IMR-90 (cell line): Measurements from ENCODE around the gene ADAM33. TPM values are rescaled to one million over a fixed set of nuclear protein-coding genes. Genes with fewer than 3 reads are reported as not detected.

ENCODE experiments used
- ATAC-seq: fragments of 200-7000 bp; cut with Tn5 transposase; 2 replicates; pipeline ENCODE4 v1.9.1; 2020; ENCODE audit warnings: low read depth, mild to moderate bottlenecking, moderate library complexity
- BruUV-seq: library from RNA; stranded (reverse); fragments of 400-500 nt; replicated peaks from 2 replicates; lab custom pipeline; 2021; lab: Mats Ljungman, UMichigan
- CTCF ChIA-PET: fragments of 300-600 bp; formaldehyde crosslinking; extraction: SDS; loops from one replicate; lab custom pipeline; 2021; ENCODE audit warnings: antibody characterized with exemption; lab: Yijun Ruan, JAX
- POLR2A ChIA-PET: fragments of 300-600 bp; sonication (Branson Sonifier 250); formaldehyde crosslinking; loops from one replicate; lab custom pipeline; 2022; ENCODE audit warnings: antibody characterized with exemption; ENCODE audit not compliant: unreplicated experiment; lab: Charles Lee
- DNase-seq: peaks from one replicate; pipeline ENCODE4 v3.0.0; 2013
- H2AFZ ChIP-seq: replicated peaks from 2 replicates; pipeline ENCODE3; 2013; ENCODE audit warnings: low read length, mild to moderate bottlenecking; ENCODE audit not compliant: poor library complexity
- H2AK5ac ChIP-seq: 2 replicates; pipeline ENCODE4 v1.6.1; 2013; ENCODE audit warnings: low read depth, low read length, inconsistent platforms
- H2AK9ac ChIP-seq: replicated peaks from 2 replicates; pipeline ENCODE3; 2013; ENCODE audit warnings: mild to moderate bottlenecking, low read depth, low read length, moderate library complexity; ENCODE audit not compliant: poor library complexity
- H2BK120ac ChIP-seq: 2 replicates; pipeline ENCODE4 v1.6.1; 2013; ENCODE audit warnings: low read depth, low read length, inconsistent platforms
- H2BK15ac ChIP-seq: 3 replicates; pipeline ENCODE4 v1.6.1; 2013; ENCODE audit warnings: low read depth, low read length, inconsistent platforms
- H2BK20ac ChIP-seq: 2 replicates; pipeline ENCODE4 v1.6.1; 2013; ENCODE audit warnings: low read depth, mild to moderate bottlenecking, inconsistent platforms, low read length, moderate library complexity
- H2BK5ac ChIP-seq: 2 replicates; pipeline ENCODE4 v1.6.1; 2013; ENCODE audit warnings: mild to moderate bottlenecking, low read depth, low read length, inconsistent platforms; ENCODE audit not compliant: poor library complexity, severe bottlenecking
- H3K14ac ChIP-seq: replicated peaks from 2 replicates; pipeline ENCODE4 v1.6.1; 2013; ENCODE audit warnings: low read depth, low read length, inconsistent platforms
- H3K18ac ChIP-seq: 2 replicates; pipeline ENCODE4 v1.6.1; 2013; ENCODE audit warnings: low read depth, low read length, control low read depth
- H3K23ac ChIP-seq: 2 replicates; pipeline ENCODE4 v1.6.1; 2013; ENCODE audit warnings: low read depth, low read length, inconsistent platforms
- H3K27ac ChIP-seq: 2 replicates; pipeline ENCODE4 v1.5.1; 2013; ENCODE audit warnings: mild to moderate bottlenecking, control low read depth, low read length; ENCODE audit not compliant: insufficient read depth
- H3K27me3 ChIP-seq: 2 replicates; pipeline ENCODE4 v1.6.1; 2013; ENCODE audit warnings: low read length; ENCODE audit not compliant: control insufficient read depth, insufficient read depth
- H3K36me3 ChIP-seq: 2 replicates; pipeline ENCODE4 v1.6.1; 2013; ENCODE audit warnings: low read length, mixed read lengths; ENCODE audit not compliant: control insufficient read depth, insufficient read depth
- H3K4ac ChIP-seq: 2 replicates; pipeline ENCODE4 v1.6.1; 2013; ENCODE audit warnings: low read depth, low read length, inconsistent platforms
- H3K4me1 ChIP-seq: 2 replicates; pipeline ENCODE4 v1.6.1; 2013; ENCODE audit warnings: low read length, mixed read lengths; ENCODE audit not compliant: control insufficient read depth, insufficient read depth
- H3K4me2 ChIP-seq: 2 replicates; pipeline ENCODE4 v1.6.1; 2013; ENCODE audit warnings: low read depth, mild to moderate bottlenecking, control low read depth, low read length, moderate library complexity
- H3K4me3 ChIP-seq: 2 replicates; pipeline ENCODE4 v1.5.1; 2013; ENCODE audit warnings: low read depth, mild to moderate bottlenecking, control low read depth, low read length, moderate library complexity; ENCODE audit not compliant: insufficient read depth
- H3K56ac ChIP-seq: 2 replicates; pipeline ENCODE4 v1.6.1; 2013; ENCODE audit warnings: low read length, inconsistent platforms; ENCODE audit not compliant: insufficient read depth; ENCODE audit errors: extremely low read depth
- H3K79me1 ChIP-seq, 2 experiments: 2 replicates each; pipeline ENCODE4 v1.6.1; 2013; ENCODE audit warnings: low read length in 2 of 2, inconsistent platforms in 1 of 2, low read depth in 1 of 2
- H3K9ac ChIP-seq: 2 replicates; pipeline ENCODE4 v1.6.1; 2013; ENCODE audit warnings: low read depth, low read length, control low read depth
- H3K9me1 ChIP-seq: 2 replicates; pipeline ENCODE4 v1.6.1; 2013; ENCODE audit warnings: low read length, inconsistent platforms; ENCODE audit not compliant: insufficient read depth
- H3K9me3 ChIP-seq: 2 replicates; pipeline ENCODE4 v1.6.1; 2013; ENCODE audit warnings: low read length; ENCODE audit not compliant: control insufficient read depth, insufficient read depth
- H4K20me1 ChIP-seq: 2 replicates; pipeline ENCODE4 v1.6.1; 2013; ENCODE audit warnings: low read length, inconsistent platforms; ENCODE audit not compliant: insufficient read depth
- H4K5ac ChIP-seq: 2 replicates; pipeline ENCODE4 v1.6.1; 2013; ENCODE audit warnings: mild to moderate bottlenecking, low read depth, low read length, control low read depth
- H4K8ac ChIP-seq, 2 experiments: 2 replicates each; pipeline ENCODE4 v1.6.1; 2013; ENCODE audit warnings: low read depth in 2 of 2, low read length in 2 of 2, control low read depth in 1 of 2, inconsistent platforms in 1 of 2
- H4K91ac ChIP-seq: 2 replicates; pipeline ENCODE4 v1.6.1; 2013; ENCODE audit warnings: low read depth, low read length, inconsistent platforms; ENCODE audit not compliant: insufficient read depth
- CEBPB ChIP-seq: IDR thresholded peaks from 2 replicates; pipeline ENCODE4 v1.6.1; 2012; ENCODE audit warnings: low read depth, low read length, improper control_type of control experiment
- CHD1 ChIP-seq: IDR thresholded peaks from 2 replicates; pipeline ENCODE4 v1.6.1; 2012; ENCODE audit warnings: low read depth, low read length, improper control_type of control experiment
- FOS ChIP-seq: fragments of 150-350 bp; IDR thresholded peaks from 2 replicates; pipeline ENCODE4 v1.6.1; 2016; ENCODE audit warnings: low read depth, low read length
- MXI1 ChIP-seq: IDR thresholded peaks from 2 replicates; pipeline ENCODE4 v1.6.1; 2012; ENCODE audit warnings: low read depth, mild to moderate bottlenecking, low read length, moderate library complexity, borderline replicate concordance
- RCOR1 ChIP-seq: IDR thresholded peaks from 2 replicates; pipeline ENCODE4 v1.6.1; 2012; ENCODE audit warnings: mild to moderate bottlenecking, low read length, improper control_type of control experiment; ENCODE audit not compliant: insufficient replicate concordance
- SMC3 ChIP-seq: fragments of 150-350 bp; IDR thresholded peaks from 2 replicates; pipeline ENCODE4 v1.6.1; 2016; ENCODE audit warnings: low read depth, mild to moderate bottlenecking, antibody characterized with exemption, low read length, moderate library complexity
- WGBS, 2 experiments: methylation state at CpG; one replicate each; pipeline versions ENCODE4 v1.1.5 to v1.1.7; 2013; ENCODE audit warnings: missing lambda C conversion rate in 2 of 2; ENCODE audit not compliant: insufficient read length in 1 of 2; ENCODE audit errors: extremely low coverage in 2 of 2; 5-methylcytosine and 5-hydroxymethylcytosine counted together
- dilution Hi-C: fragments of 300-500 bp; cut with HindIII; formaldehyde crosslinking; loops from one replicate; pipeline ENCODE4 v1.14.3; 2018; ENCODE audit warnings: low sequenced_read_pairs; ENCODE audit not compliant: unreplicated experiment
- in situ Hi-C: fragments of 300-500 bp; cut with MboI; formaldehyde crosslinking; loops from 3 replicates; pipeline ENCODE4 v1.14.3; 2019; ENCODE audit warnings: low sequenced_read_pairs, inconsistent platforms, mixed read lengths
- intact Hi-C: fragments of 100-400 bp; cut with micrococcal nuclease; formaldehyde crosslinking; loops from 2 replicates; pipeline ENCODE4 v1.10.0; 2022
- polyA plus RNA-seq, 3 experiments: library from polyadenylated mRNA; depleted of rRNA; stranded (reverse); fragments of >200 nt; gene quantifications; 2 replicates each; pipeline ENCODE4 v1.2.3, GENCODE V29; 2012; ENCODE audit warnings: low replicate concordance in 1 of 3
- total RNA-seq: library from RNA; depleted of rRNA; stranded (reverse); fragments of >200 nt; gene quantifications from 2 replicates; pipeline ENCODE4 v1.2.3, GENCODE V29; 2012
- TF ChIP-seq, protein P1 (sequence below): conservative IDR thresholded peaks from 2 replicates; pipeline ENCODE4 v1.5.1; 2012; ENCODE audit warnings: mild to moderate bottlenecking, low read depth, low read length, improper control_type of control experiment

The ADAM33 gene
- total and polyA plus RNA-seq, 2 of the 4 experiments (the other 2 are of a cell fraction) = 0.18 to 1.7 TPM

DNA sequence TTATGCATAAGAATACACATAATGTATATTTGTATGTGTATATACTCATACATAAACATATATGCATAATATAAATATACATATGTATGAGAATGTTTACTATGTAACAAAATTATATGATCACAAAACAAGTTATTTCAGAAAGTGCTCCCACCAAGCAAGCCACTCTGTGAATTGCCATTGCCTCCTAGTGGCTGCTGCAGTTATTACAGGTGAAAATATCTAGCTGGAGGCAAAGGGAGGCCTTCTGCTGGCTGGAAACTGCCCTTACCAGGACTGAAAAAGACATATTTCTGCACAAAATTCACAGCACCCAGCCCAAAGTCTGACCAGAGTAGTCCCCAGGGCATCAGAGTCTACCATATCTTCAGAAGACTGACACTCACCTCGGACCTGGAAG lies 14.4 kb upstream of the ADAM33 start:
- Histone ChIP-seq H3K14ac (no peak overlapping the region), H3K9me3 (peaks cover 4% of the 10 kb centered on the region; the same call in 1 of the 2 replicates), H3K4me2 (no peak overlapping the region), H2BK15ac (no peak overlapping the region), H3K4me3 (no peak overlapping the region), H4K20me1 (no peaks in the 10 kb centered on the region), H3K4me1 (no peaks in the 10 kb centered on the region), H3K4ac (no peak overlapping the region), H3K9me1 (no peaks in the 10 kb centered on the region), H2BK120ac (no peak overlapping the region), H2BK20ac (no peak overlapping the region), H3K79me1 (no peaks in the 10 kb centered on the region), H2AK9ac (no peak overlapping the region), H3K23ac (no peak overlapping the region), H3K27ac (no peak overlapping the region), H3K18ac (no peak overlapping the region), H3K27me3 (peaks cover 29% of the 10 kb centered on the region; the same call in 1 of the 2 replicates), H3K36me3 (no peaks in the 10 kb centered on the region), H2BK5ac (no peak overlapping the region), H4K91ac (no peak overlapping the region), H3K56ac (no peak overlapping the region), H4K8ac (no peak overlapping the region), H4K5ac (no peak overlapping the region), H2AK5ac (no peak overlapping the region), H2AFZ (no peak overlapping the region), H3K9ac (no peak overlapping the region)
- TF ChIP-seq SMC3 (0 out of 2 replicates have a peak, but pooled peaks have one; percentile 16), CEBPB (no peak), MXI1 (no peak), RCOR1 (no peak), FOS (no peak), CHD1 (no peak)
- TF ChIP-seq, protein P1, sequence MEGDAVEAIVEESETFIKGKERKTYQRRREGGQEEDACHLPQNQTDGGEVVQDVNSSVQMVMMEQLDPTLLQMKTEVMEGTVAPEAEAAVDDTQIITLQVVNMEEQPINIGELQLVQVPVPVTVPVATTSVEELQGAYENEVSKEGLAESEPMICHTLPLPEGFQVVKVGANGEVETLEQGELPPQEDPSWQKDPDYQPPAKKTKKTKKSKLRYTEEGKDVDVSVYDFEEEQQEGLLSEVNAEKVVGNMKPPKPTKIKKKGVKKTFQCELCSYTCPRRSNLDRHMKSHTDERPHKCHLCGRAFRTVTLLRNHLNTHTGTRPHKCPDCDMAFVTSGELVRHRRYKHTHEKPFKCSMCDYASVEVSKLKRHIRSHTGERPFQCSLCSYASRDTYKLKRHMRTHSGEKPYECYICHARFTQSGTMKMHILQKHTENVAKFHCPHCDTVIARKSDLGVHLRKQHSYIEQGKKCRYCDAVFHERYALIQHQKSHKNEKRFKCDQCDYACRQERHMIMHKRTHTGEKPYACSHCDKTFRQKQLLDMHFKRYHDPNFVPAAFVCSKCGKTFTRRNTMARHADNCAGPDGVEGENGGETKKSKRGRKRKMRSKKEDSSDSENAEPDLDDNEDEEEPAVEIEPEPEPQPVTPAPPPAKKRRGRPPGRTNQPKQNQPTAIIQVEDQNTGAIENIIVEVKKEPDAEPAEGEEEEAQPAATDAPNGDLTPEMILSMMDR = peak; percentile 38
- no CpG with 5 or more reads among the region's 1 CpG for WGBS, 2 experiments
- dilution Hi-C loops (no loop called here), in situ Hi-C loops (no loop called here), intact Hi-C loops (no loop called here)
- no peak for ATAC-seq
- DNase-seq = no peak
- BruUV-seq = no TSS peak
- ChIA-PET CTCF (interaction anchor here (0.6 to 1.4 kb wide), 2 partner anchors 44 to 133 kb away, joined by 3 to 4 read pairs; no protein-coding TSS in a partner anchor), POLR2A (no interaction called here)
